Endothelial cell (in vitro differentiated cells): Measurements from ENCODE around the gene TLK1. TPM values are rescaled to one million over a fixed set of nuclear protein-coding genes. Genes with fewer than 3 reads are reported as not detected.

Experiments
- DNase-seq: peaks from one replicate; pipeline ENCODE4 v3.0.0; 2021; ENCODE audit warnings: low spot score
- H3K27ac Mint-ChIP-seq: one replicate; pipeline ENCODE4 v1.8.0; 2021; ENCODE audit warnings: mixed read lengths, inconsistent platforms; ENCODE audit not compliant: unreplicated experiment
- H3K27me3 Mint-ChIP-seq: one replicate; pipeline ENCODE4 v1.8.0; 2021; ENCODE audit warnings: mild to moderate bottlenecking, moderate library complexity, mixed read lengths, inconsistent platforms; ENCODE audit not compliant: unreplicated experiment
- H3K36me3 Mint-ChIP-seq: one replicate; pipeline ENCODE4 v1.8.0; 2021; ENCODE audit warnings: mild to moderate bottlenecking, low read depth, mixed read lengths, inconsistent platforms; ENCODE audit not compliant: unreplicated experiment
- H3K4me1 Mint-ChIP-seq: one replicate; pipeline ENCODE4 v1.8.0; 2021; ENCODE audit warnings: mild to moderate bottlenecking, mixed read lengths, inconsistent platforms; ENCODE audit not compliant: unreplicated experiment
- H3K4me3 Mint-ChIP-seq: one replicate; pipeline ENCODE4 v1.8.0; 2021; ENCODE audit warnings: mild to moderate bottlenecking, mixed read lengths, inconsistent platforms; ENCODE audit not compliant: unreplicated experiment
- H3K9me3 Mint-ChIP-seq: one replicate; pipeline ENCODE4 v1.8.0; 2021; ENCODE audit warnings: mixed read lengths, inconsistent platforms; ENCODE audit not compliant: unreplicated experiment
- CTCF ChIP-seq: fragments of 200-600 bp; sonication (generic); IDR thresholded peaks from one replicate; pipeline ENCODE4 v1.5.0; 2021; ENCODE audit warnings: antibody characterized with exemption; ENCODE audit not compliant: unreplicated experiment
- total RNA-seq: library from RNA; stranded (reverse); fragmentation: NEBNext Ultra II Directional; extraction: Animal tissue kit (Norgen Biotek cat#: 25700); gene quantifications from one replicate; pipeline ENCODE4 v1.2.1, GENCODE V29; 2021; ENCODE audit not compliant: unreplicated experiment

The TLK1 gene
- total RNA-seq, 1 donor from 2014 or later: 61.1 TPM

GRCh38 chr2:170975943-170976270, 184.8 kb downstream of the TLK1 start:
- no peaks in the 10 kb centered on the region for H3K36me3 Mint-ChIP-seq
- H3K27ac Mint-ChIP-seq: no peak overlapping the region

GRCh38 chr2:170975127-170975942, 185.4 kb downstream of the TLK1 start:
- no peaks in the 10 kb centered on the region for H3K36me3 Mint-ChIP-seq
- TF ChIP-seq CTCF: no peak
- no peak overlapping the region for H3K27ac Mint-ChIP-seq

More at GRCh38 chr2:170975943-170976270, 184.8 kb downstream of the TLK1 start:
- no peak overlapping the region for H3K4me3 Mint-ChIP-seq
- no peaks in the 10 kb centered on the region for H3K9me3 Mint-ChIP-seq
- DNase-seq: no peak
- H3K27me3 Mint-ChIP-seq: peaks cover 14% of the 10 kb centered on the region
- TF ChIP-seq CTCF: no peak
- peaks cover 15% of the 10 kb centered on the region for H3K4me1 Mint-ChIP-seq

GRCh38 chr2:170974304-170974993, 186.2 kb downstream of the TLK1 start:
- Mint-ChIP-seq H3K27ac (peak overlapping the region; percentile 55), H3K4me1 (peaks cover 21% of the 10 kb centered on the region), H3K4me3 (peak overlapping the region; percentile 54), H3K9me3 (no peaks in the 10 kb centered on the region), H3K27me3 (peaks cover 13% of the 10 kb centered on the region), H3K36me3 (no peaks in the 10 kb centered on the region)
- DNase-seq: no peak
- no peak for TF ChIP-seq CTCF

More at GRCh38 chr2:170975127-170975942, 185.4 kb downstream of the TLK1 start:
- DNase-seq: no peak
- peaks cover 13% of the 10 kb centered on the region for H3K27me3 Mint-ChIP-seq
- no peaks in the 10 kb centered on the region for H3K9me3 Mint-ChIP-seq
- peaks cover 15% of the 10 kb centered on the region for H3K4me1 Mint-ChIP-seq
- peak overlapping the region; percentile 31 for H3K4me3 Mint-ChIP-seq

- peak; percentile 89 for DNase-seq
- H3K27me3 Mint-ChIP-seq: peaks cover 16% of the 10 kb centered on the region
- H3K4me1 Mint-ChIP-seq: peaks cover 21% of the 10 kb centered on the region
- H3K9me3 Mint-ChIP-seq: no peaks in the 10 kb centered on the region
- peak; percentile 94 for TF ChIP-seq CTCF
- H3K27ac Mint-ChIP-seq: peak overlapping the region; percentile 55
- peaks cover 5% of the 10 kb centered on the region for H3K36me3 Mint-ChIP-seq
- no peak overlapping the region for H3K4me3 Mint-ChIP-seq
Observed at GRCh38 chr2:170973492-170974303, 187.0 kb downstream of the TLK1 start.
